GM23338 (cell line): ENCODE measurements around the gene RHOB. TPM values are rescaled to one million over a fixed set of nuclear protein-coding genes. Genes with fewer than 3 reads are reported as not detected.
A peak's percentile ranks its signal among the peaks of the same experiment; 100 is the strongest.

Source experiments
- ATAC-seq: fragments of 200-7000 bp; cut with Tn5 transposase; 3 replicates; pipeline ENCODE4 v1.9.1; 2020
- DNase-seq: peaks from one replicate; pipeline ENCODE4 v3.0.0-alpha.2; 2015; ENCODE audit warnings: low spot score
- H2AFZ ChIP-seq: fragments of 200-600 bp; sonication (generic); 2 replicates; pipeline ENCODE4 v1.8.0; 2016; ENCODE audit warnings: antibody characterized with exemption, mild to moderate bottlenecking, moderate library complexity
- H3F3A ChIP-seq: fragments of 200-600 bp; sonication (generic); replicated peaks from 2 replicates; pipeline ENCODE4 v1.8.0; 2017; ENCODE audit warnings: antibody characterized with exemption, mixed run types, low read depth
- H3K27ac ChIP-seq: fragments of 200-600 bp; sonication (generic); 2 replicates; pipeline ENCODE4 v1.6.1; 2016; ENCODE audit warnings: low read depth
- H3K27me3 ChIP-seq: fragments of 200-600 bp; sonication (generic); 2 replicates; pipeline ENCODE4 v1.8.0; 2016; ENCODE audit warnings: mild to moderate bottlenecking, mixed run types, moderate library complexity; ENCODE audit not compliant: insufficient read depth
- H3K36me3 ChIP-seq: fragments of 200-600 bp; sonication (generic); 2 replicates; pipeline ENCODE4 v1.8.0; 2016; ENCODE audit warnings: mild to moderate bottlenecking; ENCODE audit not compliant: insufficient read depth
- H3K4me1 ChIP-seq: fragments of 200-600 bp; sonication (generic); 2 replicates; pipeline ENCODE4 v1.8.0; 2016; ENCODE audit warnings: mild to moderate bottlenecking, moderate library complexity; ENCODE audit not compliant: insufficient read depth
- H3K4me2 ChIP-seq: fragments of 200-600 bp; sonication (generic); 2 replicates; pipeline ENCODE4 v1.7.1; 2017; ENCODE audit warnings: mixed run types
- H3K4me3 ChIP-seq: fragments of 200-600 bp; sonication (generic); 2 replicates; pipeline ENCODE4 v1.6.1; 2016; ENCODE audit warnings: mixed run types
- H3K79me2 ChIP-seq: fragments of 200-600 bp; sonication (generic); replicated peaks from 2 replicates; pipeline ENCODE4 v1.8.0; 2017; ENCODE audit warnings: mild to moderate bottlenecking; ENCODE audit not compliant: insufficient read depth
- H3K9me2 ChIP-seq: fragments of 200-600 bp; sonication (generic); 2 replicates; pipeline ENCODE4 v1.8.0; 2017; ENCODE audit not compliant: insufficient read depth
- H4K20me1 ChIP-seq: fragments of 200-600 bp; sonication (generic); replicated peaks from 2 replicates; pipeline ENCODE4 v1.8.0; 2017; ENCODE audit warnings: mild to moderate bottlenecking; ENCODE audit not compliant: insufficient read depth
- H3K27ac Mint-ChIP-seq: 2 replicates; pipeline ENCODE4 v1.8.0; 2020; ENCODE audit warnings: inconsistent platforms, mild to moderate bottlenecking, moderate library complexity, mixed read lengths
- H3K27me3 Mint-ChIP-seq: 3 replicates; pipeline ENCODE4 v1.8.0; 2022; ENCODE audit warnings: low read depth, mild to moderate bottlenecking, moderate library complexity, mixed read lengths, inconsistent platforms; ENCODE audit not compliant: insufficient read depth, poor library complexity
- H3K36me3 Mint-ChIP-seq: 3 replicates; pipeline ENCODE4 v1.8.0; 2021; ENCODE audit warnings: low read depth, mild to moderate bottlenecking, inconsistent platforms, moderate library complexity, mixed read lengths
- H3K4me1 Mint-ChIP-seq: 3 replicates; pipeline ENCODE4 v1.8.0; 2020; ENCODE audit warnings: mild to moderate bottlenecking, inconsistent platforms, mixed read lengths
- H3K4me3 Mint-ChIP-seq: 3 replicates; pipeline ENCODE4 v1.8.0; 2021; ENCODE audit warnings: moderate library complexity, mild to moderate bottlenecking, inconsistent platforms, mixed read lengths
- H3K9me3 Mint-ChIP-seq: 3 replicates; pipeline ENCODE4 v1.8.0; 2020; ENCODE audit warnings: moderate library complexity, mild to moderate bottlenecking, inconsistent platforms, mixed read lengths
- CREB1 ChIP-seq: fragments of 250-450 bp; sonication (Bioruptor Pico); IDR thresholded peaks from 2 replicates; pipeline ENCODE4 v1.5.0; 2020; ENCODE audit warnings: low read depth, mild to moderate bottlenecking, moderate library complexity
- EZH2 ChIP-seq: fragments of 200-600 bp; sonication (generic); IDR thresholded peaks from one replicate; pipeline ENCODE4 v1.8.0; 2017; ENCODE audit warnings: antibody characterized with exemption, mild to moderate bottlenecking, low read depth; ENCODE audit not compliant: unreplicated experiment
- EZH2phosphoT487 ChIP-seq: fragments of 200-600 bp; sonication (generic); IDR thresholded peaks from one replicate; pipeline ENCODE4 v1.8.1; 2018; ENCODE audit warnings: antibody characterized with exemption; ENCODE audit not compliant: unreplicated experiment
- JUNB ChIP-seq: IDR thresholded peaks from one replicate; pipeline ENCODE4 v1.6.1; 2016; ENCODE audit warnings: antibody characterized with exemption; ENCODE audit not compliant: unreplicated experiment
- NANOG ChIP-seq: IDR thresholded peaks from 2 replicates; pipeline ENCODE4 v1.6.1; 2016; ENCODE audit warnings: antibody characterized with exemption, borderline replicate concordance
- POLR2AphosphoS5 ChIP-seq: IDR thresholded peaks from 2 replicates; pipeline ENCODE4 v1.6.1; 2016; ENCODE audit warnings: antibody characterized with exemption, low read depth
- REST ChIP-seq: IDR thresholded peaks from one replicate; pipeline ENCODE4 v1.6.1; 2018; ENCODE audit warnings: antibody characterized with exemption; ENCODE audit not compliant: unreplicated experiment
- STAT1 ChIP-seq: IDR thresholded peaks from one replicate; pipeline ENCODE4 v1.6.1; 2016; ENCODE audit warnings: antibody characterized with exemption; ENCODE audit not compliant: unreplicated experiment
- ZNF114 ChIP-seq: fragments of 250-450 bp; sonication (Bioruptor Pico); IDR thresholded peaks from 2 replicates; pipeline ENCODE4 v1.5.0; 2020; ENCODE audit warnings: mild to moderate bottlenecking, moderate library complexity
- ZNF331 ChIP-seq: fragments of 250-450 bp; sonication (Bioruptor Pico); IDR thresholded peaks from 2 replicates; pipeline ENCODE4 v1.5.0; 2020; ENCODE audit warnings: low read depth, mild to moderate bottlenecking, moderate library complexity
- ZNF462 ChIP-seq: fragments of 250-450 bp; sonication (Bioruptor Pico); IDR thresholded peaks from 2 replicates; pipeline ENCODE4 v1.5.0; 2020; ENCODE audit warnings: mild to moderate bottlenecking, moderate library complexity
- polyA plus RNA-seq: library from polyadenylated mRNA; unstranded; fragments of >200 nt; fragmentation: Nextera tagmentation; extraction: Ambion mirVana; gene quantifications from 2 replicates; pipeline ENCODE4 v1.2.1, GENCODE V29; 2016
- total RNA-seq: library from RNA; depleted of rRNA; stranded (reverse); fragments of >200 nt; shearing (Covaris generic); gene quantifications from 2 replicates; pipeline ENCODE4 v1.2.3, GENCODE V29; 2014
- TF ChIP-seq, protein P1 (sequence below), 2 experiments: fragments of 200-600 bp in 1 of 2; sonication (generic) in 1 of 2; conservative IDR thresholded peaks; 2 replicates each; pipeline versions ENCODE4 v1.5.1 to v1.6.1; 2016 to 2017; ENCODE audit warnings: antibody characterized with exemption in 2 of 2, low read depth in 2 of 2, mild to moderate bottlenecking in 2 of 2, moderate library complexity in 1 of 2
- TF ChIP-seq, protein P2 (sequence below): IDR thresholded peaks from 2 replicates; pipeline ENCODE4 v1.6.1; 2016; ENCODE audit warnings: antibody characterized with exemption

RHOB gene
- total and polyA plus RNA-seq, 2 experiments from 2014 or later, result 6.6 to 26.9 TPM

GRCh38 chr2:20488201-20488641 lies 41.3 kb downstream of the RHOB start:
- peaks cover 33% of the 10 kb centered on the region for H3K4me1 Mint-ChIP-seq
- no peaks in the 10 kb centered on the region for H3K9me2 ChIP-seq

More at GRCh38 chr2:20488201-20488641, 41.3 kb downstream of the RHOB start:
- Histone ChIP-seq H2AFZ (peak overlapping the region; percentile 61; the same call in 1 of the 2 replicates), H3K36me3 (no peaks in the 10 kb centered on the region), H3K4me1 (peaks cover 15% of the 10 kb centered on the region), H3K4me2 (peak overlapping the region; percentile 18), H3K79me2 (no peaks in the 10 kb centered on the region), H3K27ac (no peak overlapping the region), H4K20me1 (no peaks in the 10 kb centered on the region), H3F3A (no peaks in the 10 kb centered on the region), H3K4me3 (no peak overlapping the region), H3K27me3 (no peaks in the 10 kb centered on the region)
- TF ChIP-seq ZNF114 (no peak), ZNF462 (CRISPR knock-in tag) (no peak), POLR2AphosphoS5 (no peak), STAT1 (no peak), NANOG (no peak), EZH2 (no peak), REST (no peak), CREB1 (no peak), ZNF331 (no peak), JUNB (no peak), EZH2phosphoT487 (no peak)
- TF ChIP-seq, protein P1, sequence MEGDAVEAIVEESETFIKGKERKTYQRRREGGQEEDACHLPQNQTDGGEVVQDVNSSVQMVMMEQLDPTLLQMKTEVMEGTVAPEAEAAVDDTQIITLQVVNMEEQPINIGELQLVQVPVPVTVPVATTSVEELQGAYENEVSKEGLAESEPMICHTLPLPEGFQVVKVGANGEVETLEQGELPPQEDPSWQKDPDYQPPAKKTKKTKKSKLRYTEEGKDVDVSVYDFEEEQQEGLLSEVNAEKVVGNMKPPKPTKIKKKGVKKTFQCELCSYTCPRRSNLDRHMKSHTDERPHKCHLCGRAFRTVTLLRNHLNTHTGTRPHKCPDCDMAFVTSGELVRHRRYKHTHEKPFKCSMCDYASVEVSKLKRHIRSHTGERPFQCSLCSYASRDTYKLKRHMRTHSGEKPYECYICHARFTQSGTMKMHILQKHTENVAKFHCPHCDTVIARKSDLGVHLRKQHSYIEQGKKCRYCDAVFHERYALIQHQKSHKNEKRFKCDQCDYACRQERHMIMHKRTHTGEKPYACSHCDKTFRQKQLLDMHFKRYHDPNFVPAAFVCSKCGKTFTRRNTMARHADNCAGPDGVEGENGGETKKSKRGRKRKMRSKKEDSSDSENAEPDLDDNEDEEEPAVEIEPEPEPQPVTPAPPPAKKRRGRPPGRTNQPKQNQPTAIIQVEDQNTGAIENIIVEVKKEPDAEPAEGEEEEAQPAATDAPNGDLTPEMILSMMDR (conservative IDR thresholded peaks at IDR 0.05; ENCODE audit: low read depth in 2 of 2), result no peak
- TF ChIP-seq, protein P2, sequence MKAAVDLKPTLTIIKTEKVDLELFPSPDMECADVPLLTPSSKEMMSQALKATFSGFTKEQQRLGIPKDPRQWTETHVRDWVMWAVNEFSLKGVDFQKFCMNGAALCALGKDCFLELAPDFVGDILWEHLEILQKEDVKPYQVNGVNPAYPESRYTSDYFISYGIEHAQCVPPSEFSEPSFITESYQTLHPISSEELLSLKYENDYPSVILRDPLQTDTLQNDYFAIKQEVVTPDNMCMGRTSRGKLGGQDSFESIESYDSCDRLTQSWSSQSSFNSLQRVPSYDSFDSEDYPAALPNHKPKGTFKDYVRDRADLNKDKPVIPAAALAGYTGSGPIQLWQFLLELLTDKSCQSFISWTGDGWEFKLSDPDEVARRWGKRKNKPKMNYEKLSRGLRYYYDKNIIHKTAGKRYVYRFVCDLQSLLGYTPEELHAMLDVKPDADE, result no peak
- DNase-seq (no peak), ATAC-seq (peak; percentile 22)
- Mint-ChIP-seq H3K27me3 (peaks cover 14% of the 10 kb centered on the region), H3K36me3 (no peaks in the 10 kb centered on the region), H3K27ac (no peak overlapping the region), H3K9me3 (no peaks in the 10 kb centered on the region; the same call in 2 of the 3 replicates), H3K4me3 (no peak overlapping the region)
